ENCODE measurements around the gene RAB37.
A peak's percentile ranks its signal among the peaks of the same experiment; 100 is the strongest.

Gene RAB37

GRCh38 chr17:74704544-74704943 is 32.5 kb upstream of the RAB37 start:
- POLR2A ChIA-PET = no interaction called here
- no peak overlapping the region for H3K27ac ChIP-seq (ENCODE audit: extremely low read depth, low read depth, low read length)
- no peak overlapping the region for H3K4me3 ChIP-seq (ENCODE audit: low read depth, low read length)
- TF ChIP-seq BCL11A (tag by site-specific recombination; IDR thresholded peaks at IDR 0.05; ENCODE audit: low read depth) (no peak), PBX3 (CRISPR knock-in tag; IDR thresholded peaks at IDR 0.05) (no peak), ZNF830 (tag by site-specific recombination; IDR thresholded peaks at IDR 0.05; ENCODE audit: low read depth) (no peak), ZNF558 (tag by site-specific recombination; IDR thresholded peaks at IDR 0.05) (no peak), ZNF2 (tag by site-specific recombination; IDR thresholded peaks at IDR 0.05) (no peak), ZNF174 (tag by site-specific recombination; IDR thresholded peaks at IDR 0.05) (no peak), BCL11B (tag by site-specific recombination; IDR thresholded peaks at IDR 0.05; ENCODE audit: low read depth) (no peak), SP3 (tag by site-specific recombination; IDR thresholded peaks at IDR 0.05) (no peak), ZNF791 (tag by site-specific recombination; IDR thresholded peaks at IDR 0.05) (no peak), ZSCAN30 (tag by site-specific recombination; IDR thresholded peaks at IDR 0.05) (no peak), ZNF48 (tag by site-specific recombination; IDR thresholded peaks at IDR 0.05) (no peak)
- TF ChIP-seq, protein P1, sequence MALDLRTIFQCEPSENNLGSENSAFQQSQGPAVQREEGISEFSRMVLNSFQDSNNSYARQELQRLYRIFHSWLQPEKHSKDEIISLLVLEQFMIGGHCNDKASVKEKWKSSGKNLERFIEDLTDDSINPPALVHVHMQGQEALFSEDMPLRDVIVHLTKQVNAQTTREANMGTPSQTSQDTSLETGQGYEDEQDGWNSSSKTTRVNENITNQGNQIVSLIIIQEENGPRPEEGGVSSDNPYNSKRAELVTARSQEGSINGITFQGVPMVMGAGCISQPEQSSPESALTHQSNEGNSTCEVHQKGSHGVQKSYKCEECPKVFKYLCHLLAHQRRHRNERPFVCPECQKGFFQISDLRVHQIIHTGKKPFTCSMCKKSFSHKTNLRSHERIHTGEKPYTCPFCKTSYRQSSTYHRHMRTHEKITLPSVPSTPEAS (tag by site-specific recombination; IDR thresholded peaks at IDR 0.05) = no peak
- TF ChIP-seq, protein P2, sequence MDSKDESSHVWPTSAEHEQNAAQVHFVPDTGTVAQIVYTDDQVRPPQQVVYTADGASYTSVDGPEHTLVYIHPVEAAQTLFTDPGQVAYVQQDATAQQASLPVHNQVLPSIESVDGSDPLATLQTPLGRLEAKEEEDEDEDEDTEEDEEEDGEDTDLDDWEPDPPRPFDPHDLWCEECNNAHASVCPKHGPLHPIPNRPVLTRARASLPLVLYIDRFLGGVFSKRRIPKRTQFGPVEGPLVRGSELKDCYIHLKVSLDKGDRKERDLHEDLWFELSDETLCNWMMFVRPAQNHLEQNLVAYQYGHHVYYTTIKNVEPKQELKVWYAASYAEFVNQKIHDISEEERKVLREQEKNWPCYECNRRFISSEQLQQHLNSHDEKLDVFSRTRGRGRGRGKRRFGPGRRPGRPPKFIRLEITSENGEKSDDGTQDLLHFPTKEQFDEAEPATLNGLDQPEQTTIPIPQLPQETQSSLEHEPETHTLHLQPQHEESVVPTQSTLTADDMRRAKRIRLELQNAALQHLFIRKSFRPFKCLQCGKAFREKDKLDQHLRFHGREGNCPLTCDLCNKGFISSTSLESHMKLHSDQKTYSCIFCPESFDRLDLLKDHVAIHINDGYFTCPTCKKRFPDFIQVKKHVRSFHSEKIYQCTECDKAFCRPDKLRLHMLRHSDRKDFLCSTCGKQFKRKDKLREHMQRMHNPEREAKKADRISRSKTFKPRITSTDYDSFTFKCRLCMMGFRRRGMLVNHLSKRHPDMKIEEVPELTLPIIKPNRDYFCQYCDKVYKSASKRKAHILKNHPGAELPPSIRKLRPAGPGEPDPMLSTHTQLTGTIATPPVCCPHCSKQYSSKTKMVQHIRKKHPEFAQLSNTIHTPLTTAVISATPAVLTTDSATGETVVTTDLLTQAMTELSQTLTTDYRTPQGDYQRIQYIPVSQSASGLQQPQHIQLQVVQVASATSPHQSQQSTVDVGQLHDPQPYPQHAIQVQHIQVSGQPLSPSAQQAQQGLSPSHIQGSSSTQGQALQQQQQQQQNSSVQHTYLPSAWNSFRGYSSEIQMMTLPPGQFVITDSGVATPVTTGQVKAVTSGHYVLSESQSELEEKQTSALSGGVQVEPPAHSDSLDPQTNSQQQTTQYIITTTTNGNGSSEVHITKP (tag by site-specific recombination; IDR thresholded peaks at IDR 0.05) = no peak
- CTCF ChIA-PET = interaction anchor here (1.2 kb wide), 1 partner anchor 13 kb away, joined by 3 read pairs; no protein-coding TSS in a partner anchor
- no peaks in the 10 kb centered on the region for H3K36me3 ChIP-seq (ENCODE audit: control insufficient read depth in 2 of 2, insufficient read depth in 1 of 2, low read length in 2 of 2)
- no peaks in the 10 kb centered on the region for H3K4me1 ChIP-seq (ENCODE audit: control insufficient read depth, insufficient read depth, low read length)
- no peaks in the 10 kb centered on the region for H3K9me3 ChIP-seq (ENCODE audit: control insufficient read depth, insufficient read depth, low read depth, low read length)

DNA sequence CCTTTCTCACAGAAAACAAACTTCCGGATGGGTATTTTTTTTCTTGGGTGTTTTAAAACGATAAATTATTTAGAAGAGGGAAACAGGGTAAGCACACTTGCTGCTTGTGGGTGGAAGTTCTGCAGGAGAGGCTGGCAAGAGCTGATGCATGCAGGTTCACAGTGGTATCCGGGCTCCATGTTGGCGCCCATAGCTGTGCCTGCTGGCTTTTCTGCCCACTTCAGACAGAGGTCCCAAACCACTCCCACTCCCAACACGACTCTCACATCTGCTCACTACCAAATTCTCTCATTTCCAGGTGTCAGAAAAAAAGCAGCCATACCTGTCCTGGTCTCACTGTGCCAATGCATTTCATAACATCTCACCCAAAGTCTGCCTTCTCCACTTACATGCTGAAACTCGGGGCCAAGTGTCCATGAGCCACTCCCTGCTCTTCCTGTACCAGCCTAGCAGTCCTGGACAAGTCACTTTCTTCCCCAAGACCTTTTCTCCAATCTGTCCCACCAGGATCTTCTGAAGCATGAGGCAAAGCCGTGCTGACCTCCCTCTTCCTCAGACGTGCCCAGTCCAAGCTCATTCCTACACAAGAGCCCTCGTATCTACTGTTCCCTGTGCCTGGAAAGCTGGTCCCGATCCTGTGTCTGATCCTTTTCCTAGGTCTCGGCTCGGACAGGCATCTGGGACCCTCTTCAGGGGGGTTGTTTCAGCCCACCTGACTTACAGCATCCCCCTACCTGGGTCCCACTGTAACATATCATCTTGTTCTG is 25.8 kb upstream of the RAB37 start:
- Histone ChIP-seq H3K36me3 (ENCODE audit: control insufficient read depth in 2 of 2, insufficient read depth in 1 of 2, low read length in 2 of 2) (no peaks in the 10 kb centered on the region), H3K4me1 (ENCODE audit: control insufficient read depth, insufficient read depth, low read length) (peaks cover 3% of the 10 kb centered on the region; the same call in 1 of the 2 replicates), H3K4me3 (ENCODE audit: low read depth, low read length) (no peak overlapping the region), H3K9me3 (ENCODE audit: control insufficient read depth, insufficient read depth, low read depth, low read length) (no peaks in the 10 kb centered on the region), H3K27ac (ENCODE audit: extremely low read depth, low read depth, low read length) (no peak overlapping the region)
- ChIA-PET CTCF (interaction anchor here (0.6 to 1.0 kb wide), 3 partner anchors 9 to 344 kb away, joined by 3 to 6 read pairs (median 3); no protein-coding TSS in a partner anchor), POLR2A (interaction anchor here (0.7 kb wide), 1 partner anchor 46 kb away, joined by 3 read pairs; no protein-coding TSS in a partner anchor)
- TF ChIP-seq ZNF311 (tag by site-specific recombination; IDR thresholded peaks at IDR 0.05; ENCODE audit: borderline replicate concordance) = no peak
- TF ChIP-seq ZNF335 (tag by site-specific recombination; conservative IDR thresholded peaks at IDR 0.05) = peak; percentile 57
- no peak for TF ChIP-seq ZNF19 (tag by site-specific recombination; IDR thresholded peaks at IDR 0.05; ENCODE audit: low read depth)
- no peak for TF ChIP-seq ZSCAN23 (tag by site-specific recombination; IDR thresholded peaks at IDR 0.05)
- no peak for TF ChIP-seq ZNF366 (tag by site-specific recombination; conservative IDR thresholded peaks at IDR 0.05)
- TF ChIP-seq KLF8 (tag by site-specific recombination; IDR thresholded peaks at IDR 0.05) = no peak
- no peak for TF ChIP-seq ZNF274 (IDR thresholded peaks at IDR 0.05; ENCODE audit: low read length)
- no peak for TF ChIP-seq ZNF274 (tag by site-specific recombination; IDR thresholded peaks at IDR 0.05; ENCODE audit: borderline replicate concordance)

Measured in HEK293 (cell line).